HG02852 (cell line): ENCODE data around the gene HOXA11.

Experiments
- ATAC-seq: cut with Tn5 transposase; IDR thresholded peaks from one replicate; pipeline ENCODE4 v1.9.1; 2021; ENCODE audit warnings: mild to moderate bottlenecking, moderate library complexity; ENCODE audit not compliant: unreplicated experiment

Gene HOXA11

DNA sequence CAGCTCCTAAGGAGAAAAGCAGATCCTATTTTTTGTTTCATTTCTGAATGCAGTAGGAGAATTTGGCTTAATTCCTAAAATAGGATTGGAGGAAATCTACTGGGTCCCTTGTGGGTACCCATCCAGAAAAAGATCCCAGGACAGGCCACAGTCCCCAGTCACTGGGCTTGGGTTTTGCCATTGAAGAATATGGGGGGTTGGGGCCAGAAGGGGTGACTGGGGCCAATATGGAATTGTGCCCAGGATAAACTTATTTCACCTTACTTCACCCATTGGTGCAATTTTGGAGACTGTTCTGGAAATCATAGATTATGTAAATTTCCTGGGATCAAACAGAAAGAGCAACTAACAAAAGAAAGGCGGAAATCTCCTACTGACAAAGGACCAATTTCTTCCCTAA, 46.6 kb downstream of the HOXA11 start:
- no peak for ATAC-seq

DNA sequence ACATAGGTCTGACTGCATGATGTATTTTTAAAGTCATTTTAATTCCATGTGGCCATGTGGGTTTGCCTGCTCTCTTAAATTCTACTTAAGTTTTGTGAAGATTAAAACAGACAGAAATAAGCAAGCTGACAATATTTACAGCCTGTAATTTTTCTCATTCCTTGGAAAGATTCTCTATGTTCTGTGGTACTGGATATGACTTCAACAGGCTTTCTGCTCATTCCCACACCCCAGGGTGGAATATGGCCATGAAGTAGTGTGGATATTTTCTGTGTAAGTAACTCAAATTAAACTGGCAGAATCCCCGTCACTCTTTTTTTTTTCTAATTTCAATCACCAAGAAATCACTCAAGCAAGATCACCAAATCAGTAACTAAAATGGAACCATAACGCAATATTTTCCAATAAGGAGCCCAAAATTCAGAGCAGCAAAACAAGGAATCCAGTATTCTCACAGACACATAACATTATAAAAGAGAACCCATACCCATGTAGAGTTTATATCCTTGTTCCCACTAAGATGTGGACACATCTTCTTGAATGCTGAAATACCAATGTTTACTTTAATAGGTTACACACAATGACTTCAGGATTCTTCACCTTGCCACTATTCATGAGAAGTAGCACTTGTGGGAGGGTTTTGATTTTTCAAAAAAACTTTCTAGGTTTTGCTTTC, 47.3 kb downstream of the HOXA11 start:
- ATAC-seq = no peak

- ATAC-seq = peak; percentile 51
These were observed 50.6 kb downstream of the HOXA11 start for GRCh38 chr7:27134392-27134791.

DNA sequence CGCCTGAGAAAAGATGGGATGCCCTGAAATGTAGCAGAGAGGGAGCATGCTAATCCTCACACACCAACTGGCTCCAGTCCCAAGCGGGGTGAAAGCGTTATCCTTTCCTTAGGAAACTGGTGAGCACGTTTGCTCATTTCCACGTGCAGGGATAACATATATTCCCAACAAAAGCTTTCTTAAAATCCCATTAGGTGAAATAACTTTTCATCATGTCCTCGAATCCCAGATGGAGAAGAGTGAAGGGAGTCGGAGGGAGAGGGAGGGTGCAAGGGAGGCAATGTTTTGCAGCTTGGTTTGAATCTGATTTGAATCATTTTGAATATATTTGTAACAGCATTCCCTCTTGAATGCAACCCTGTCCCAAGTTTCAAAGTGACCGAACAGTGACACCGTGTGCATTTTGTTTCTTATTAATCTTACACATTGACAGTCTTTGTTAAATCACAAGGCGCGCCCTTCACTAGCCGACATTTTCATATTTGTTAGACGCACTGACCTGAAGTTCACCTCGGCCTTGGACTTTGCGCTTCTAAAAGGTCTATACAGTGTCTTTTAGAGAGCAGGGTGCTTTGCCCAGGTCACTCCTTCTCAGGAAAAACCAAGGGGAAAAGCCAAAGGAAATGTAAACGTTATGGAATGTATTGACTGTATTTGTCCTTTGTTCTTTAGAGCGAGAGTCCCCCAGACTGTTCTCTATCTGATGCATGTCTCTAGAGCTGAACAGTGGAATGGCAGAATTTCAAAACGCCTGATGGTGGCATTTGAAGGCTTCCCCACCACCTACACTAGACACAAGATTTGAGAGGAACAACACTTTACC, 51.4 kb downstream of the HOXA11 start:
- ATAC-seq = no peak

- no peak for ATAC-seq
These were observed 52.1 kb downstream of the HOXA11 start for GRCh38 chr7:27132978-27133377.

- no peak for ATAC-seq
These were observed 52.8 kb downstream of the HOXA11 start for GRCh38 chr7:27132214-27132613.

DNA sequence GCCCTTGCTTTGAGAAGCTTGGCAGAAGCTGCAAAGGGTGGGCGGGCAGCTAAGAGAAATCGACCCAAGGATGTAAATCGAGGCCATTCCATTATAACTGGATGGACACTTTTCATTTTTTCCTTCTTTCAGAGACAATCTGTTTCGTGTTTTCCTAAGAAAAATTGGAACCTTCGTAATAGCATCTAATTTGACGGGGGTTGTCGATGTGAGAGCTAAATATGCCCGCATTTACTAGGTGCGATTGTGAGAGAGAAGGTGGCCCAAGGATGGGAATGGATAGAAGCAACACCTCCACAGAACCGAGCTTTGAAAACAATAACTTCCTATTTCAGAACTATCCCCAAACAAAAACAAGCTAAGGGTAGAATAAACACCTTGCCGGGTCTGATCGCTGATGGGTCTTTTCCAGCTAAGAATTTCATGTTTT, 53.6 kb downstream of the HOXA11 start:
- ATAC-seq = no peak
